Endodermal cell (in vitro differentiated cells): ENCODE results near the gene COL5A1. TPM values are rescaled to one million over a fixed set of nuclear protein-coding genes. Genes with fewer than 3 reads are reported as not detected.

Source experiments
- DNase-seq: peaks from one replicate; pipeline ENCODE4 v3.0.0-alpha.2; 2017
- H3K27ac ChIP-seq: 2 replicates; pipeline ENCODE4 v1.5.1; 2013; ENCODE audit warnings: mild to moderate bottlenecking, low read depth, low read length, moderate library complexity
- H3K27me3 ChIP-seq: 2 replicates; pipeline ENCODE4 v1.6.1; 2013; ENCODE audit warnings: mild to moderate bottlenecking, low read length, moderate library complexity; ENCODE audit not compliant: insufficient read depth, control insufficient read depth, poor library complexity, severe bottlenecking
- H3K36me3 ChIP-seq: 2 replicates; pipeline ENCODE4 v1.7.0; 2013; ENCODE audit warnings: mild to moderate bottlenecking, low read length, moderate library complexity; ENCODE audit not compliant: control insufficient read depth, insufficient read depth
- H3K4me1 ChIP-seq: one replicate; pipeline ENCODE4 v1.7.0; 2013; ENCODE audit warnings: low read length; ENCODE audit not compliant: control insufficient read depth, insufficient read depth
- H3K4me3 ChIP-seq: 2 replicates; pipeline ENCODE4 v1.5.1; 2013; ENCODE audit warnings: mild to moderate bottlenecking, low read length, moderate library complexity
- H3K9ac ChIP-seq: 2 replicates; pipeline ENCODE4 v1.6.1; 2013; ENCODE audit warnings: mild to moderate bottlenecking, low read length, moderate library complexity; ENCODE audit not compliant: poor library complexity, severe bottlenecking; ENCODE audit errors: extremely low read depth
- H3K9me3 ChIP-seq: 2 replicates; pipeline ENCODE4 v1.6.1; 2013; ENCODE audit warnings: mild to moderate bottlenecking, low read length, moderate library complexity; ENCODE audit not compliant: control insufficient read depth
- H3K27ac Mint-ChIP-seq: 2 replicates; pipeline ENCODE4 v1.8.0; 2020; ENCODE audit warnings: mixed read lengths
- H3K27me3 Mint-ChIP-seq: 2 replicates; pipeline ENCODE4 v1.8.0; 2021; ENCODE audit warnings: mild to moderate bottlenecking, mixed read lengths; ENCODE audit not compliant: insufficient read depth
- H3K36me3 Mint-ChIP-seq: 2 replicates; pipeline ENCODE4 v1.8.0; 2020; ENCODE audit warnings: low read depth, mixed read lengths
- H3K4me1 Mint-ChIP-seq: 2 replicates; pipeline ENCODE4 v1.8.0; 2020; ENCODE audit warnings: mixed read lengths
- H3K4me3 Mint-ChIP-seq: 2 replicates; pipeline ENCODE4 v1.8.0; 2020; ENCODE audit warnings: mild to moderate bottlenecking, moderate library complexity, mixed read lengths
- H3K9me3 Mint-ChIP-seq: 2 replicates; pipeline ENCODE4 v1.8.0; 2020; ENCODE audit warnings: mild to moderate bottlenecking, mixed read lengths
- WGBS, 2 experiments: methylation state at CpG; one replicate each; pipeline versions ENCODE4 v1.1.5 to v1.1.7; 2013; ENCODE audit warnings: missing lambda C conversion rate in 2 of 2, mixed read lengths in 1 of 2; ENCODE audit not compliant: insufficient coverage in 1 of 2, insufficient read length in 1 of 2; 5-methylcytosine and 5-hydroxymethylcytosine counted together
- total RNA-seq, 2 donors: library from RNA; stranded (reverse); fragmentation: NEBNext Ultra II Directional in 1 of 2; extraction: Animal tissue kit (Norgen Biotek cat#: 25700) in 1 of 2; gene quantifications; 2 replicates in 1 of 2; 3 replicates in 1 of 2; pipeline ENCODE4 v1.2.1, GENCODE V29; 2021
- TF ChIP-seq, protein P1 (sequence below): fragments of 200-600 bp; sonication (generic); conservative IDR thresholded peaks from 2 replicates; pipeline ENCODE4 v1.5.0; 2021; ENCODE audit warnings: antibody characterized with exemption, mild to moderate bottlenecking

The COL5A1 gene
- total RNA-seq, 2 donors from 2014 or later, result 65.3 to 76.6 TPM

DNA sequence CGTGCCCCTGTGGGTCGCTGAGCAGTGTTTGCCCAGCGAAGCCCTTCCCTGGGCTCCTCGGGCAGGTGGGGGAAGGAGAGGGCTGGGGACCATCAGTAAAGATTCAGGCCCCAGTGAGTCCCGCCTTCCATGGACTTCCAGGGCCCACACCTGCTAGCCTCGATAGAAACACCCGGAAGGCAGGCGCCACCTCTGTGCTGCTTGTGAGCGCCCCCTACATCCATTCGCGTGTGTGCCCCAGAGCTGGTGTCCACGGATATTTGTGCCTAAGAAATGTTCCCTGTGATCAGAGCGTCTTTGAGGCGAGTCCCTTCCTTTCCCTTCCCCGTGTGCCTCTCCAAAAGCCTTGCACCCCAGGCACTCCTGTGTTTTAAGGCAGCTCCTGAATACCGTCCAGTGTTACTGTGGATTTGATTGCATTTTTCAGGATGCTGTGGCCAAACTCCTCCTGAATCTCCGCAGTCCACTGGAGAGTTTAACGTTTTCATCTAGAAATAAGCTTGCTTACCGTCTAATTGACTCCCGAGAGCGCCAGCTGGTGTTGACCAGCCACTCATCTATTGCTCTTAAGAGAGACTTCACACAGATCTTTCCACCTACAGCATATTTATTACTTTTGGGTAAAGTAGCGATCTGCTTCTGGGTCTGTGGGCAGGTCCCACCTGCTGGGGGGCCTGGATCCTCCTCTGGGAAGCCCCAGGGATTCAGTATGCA, 101.4 kb downstream of the COL5A1 start:
- peak; percentile 79 for DNase-seq
- H3K9me3 Mint-ChIP-seq, result peaks cover 7% of the 10 kb centered on the region
- Histone ChIP-seq H3K4me3 (no peak overlapping the region), H3K27me3 (no peaks in the 10 kb centered on the region), H3K9ac (no peak overlapping the region), H3K4me1 (no peaks in the 10 kb centered on the region), H3K9me3 (peaks cover 14% of the 10 kb centered on the region), H3K27ac (no peak overlapping the region), H3K36me3 (peaks cover 29% of the 10 kb centered on the region)
- TF ChIP-seq, protein P1, sequence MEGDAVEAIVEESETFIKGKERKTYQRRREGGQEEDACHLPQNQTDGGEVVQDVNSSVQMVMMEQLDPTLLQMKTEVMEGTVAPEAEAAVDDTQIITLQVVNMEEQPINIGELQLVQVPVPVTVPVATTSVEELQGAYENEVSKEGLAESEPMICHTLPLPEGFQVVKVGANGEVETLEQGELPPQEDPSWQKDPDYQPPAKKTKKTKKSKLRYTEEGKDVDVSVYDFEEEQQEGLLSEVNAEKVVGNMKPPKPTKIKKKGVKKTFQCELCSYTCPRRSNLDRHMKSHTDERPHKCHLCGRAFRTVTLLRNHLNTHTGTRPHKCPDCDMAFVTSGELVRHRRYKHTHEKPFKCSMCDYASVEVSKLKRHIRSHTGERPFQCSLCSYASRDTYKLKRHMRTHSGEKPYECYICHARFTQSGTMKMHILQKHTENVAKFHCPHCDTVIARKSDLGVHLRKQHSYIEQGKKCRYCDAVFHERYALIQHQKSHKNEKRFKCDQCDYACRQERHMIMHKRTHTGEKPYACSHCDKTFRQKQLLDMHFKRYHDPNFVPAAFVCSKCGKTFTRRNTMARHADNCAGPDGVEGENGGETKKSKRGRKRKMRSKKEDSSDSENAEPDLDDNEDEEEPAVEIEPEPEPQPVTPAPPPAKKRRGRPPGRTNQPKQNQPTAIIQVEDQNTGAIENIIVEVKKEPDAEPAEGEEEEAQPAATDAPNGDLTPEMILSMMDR, result peak; percentile 69
- whole genome bisulfite sequencing, 2 experiments, result 88 to 89% methylated on average over 18 to 22 of the region's 22 CpGs
- H3K36me3 Mint-ChIP-seq, result peaks cover 19% of the 10 kb centered on the region
- no peak overlapping the region for H3K4me3 Mint-ChIP-seq
- H3K4me1 Mint-ChIP-seq, result no peaks in the 10 kb centered on the region
- H3K27ac Mint-ChIP-seq, result peak overlapping the region; percentile 48
- no peaks in the 10 kb centered on the region for H3K27me3 Mint-ChIP-seq

DNA sequence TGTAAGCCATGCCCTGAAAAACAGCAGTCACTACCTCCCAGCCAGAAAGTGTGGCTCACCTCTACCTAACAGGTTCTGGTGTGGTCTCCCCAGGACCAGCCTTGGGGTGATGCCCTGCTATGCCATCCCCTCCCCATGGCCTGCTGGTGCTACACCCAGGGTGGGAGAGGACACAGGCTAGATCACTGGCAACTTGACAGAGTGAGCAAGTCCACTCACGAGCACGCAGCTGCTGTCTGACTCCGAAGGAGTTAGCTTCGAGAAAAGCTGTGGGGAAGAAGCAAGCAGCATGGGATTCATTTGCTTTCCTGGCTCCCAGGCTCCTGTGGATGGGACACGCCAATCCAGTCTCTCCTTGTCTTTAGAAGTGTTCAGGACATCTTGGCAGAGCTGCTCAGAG, 102.2 kb downstream of the COL5A1 start:
- no peaks in the 10 kb centered on the region for H3K4me1 Mint-ChIP-seq
- Histone ChIP-seq H3K9me3 (peaks cover 16% of the 10 kb centered on the region), H3K36me3 (peaks cover 38% of the 10 kb centered on the region), H3K4me3 (no peak overlapping the region), H3K27me3 (no peaks in the 10 kb centered on the region), H3K27ac (no peak overlapping the region), H3K4me1 (no peaks in the 10 kb centered on the region), H3K9ac (no peak overlapping the region)
- H3K36me3 Mint-ChIP-seq, result peaks cover 28% of the 10 kb centered on the region
- no peak overlapping the region for H3K27ac Mint-ChIP-seq
- H3K4me3 Mint-ChIP-seq, result no peak overlapping the region
- peaks cover 7% of the 10 kb centered on the region for H3K9me3 Mint-ChIP-seq
- DNase-seq, result no peak
- TF ChIP-seq, protein P1, result no peak
- WGBS, 2 experiments, result 90 to 96% methylated on average over 4 to 5 of the region's 5 CpGs
- no peaks in the 10 kb centered on the region for H3K27me3 Mint-ChIP-seq

DNA sequence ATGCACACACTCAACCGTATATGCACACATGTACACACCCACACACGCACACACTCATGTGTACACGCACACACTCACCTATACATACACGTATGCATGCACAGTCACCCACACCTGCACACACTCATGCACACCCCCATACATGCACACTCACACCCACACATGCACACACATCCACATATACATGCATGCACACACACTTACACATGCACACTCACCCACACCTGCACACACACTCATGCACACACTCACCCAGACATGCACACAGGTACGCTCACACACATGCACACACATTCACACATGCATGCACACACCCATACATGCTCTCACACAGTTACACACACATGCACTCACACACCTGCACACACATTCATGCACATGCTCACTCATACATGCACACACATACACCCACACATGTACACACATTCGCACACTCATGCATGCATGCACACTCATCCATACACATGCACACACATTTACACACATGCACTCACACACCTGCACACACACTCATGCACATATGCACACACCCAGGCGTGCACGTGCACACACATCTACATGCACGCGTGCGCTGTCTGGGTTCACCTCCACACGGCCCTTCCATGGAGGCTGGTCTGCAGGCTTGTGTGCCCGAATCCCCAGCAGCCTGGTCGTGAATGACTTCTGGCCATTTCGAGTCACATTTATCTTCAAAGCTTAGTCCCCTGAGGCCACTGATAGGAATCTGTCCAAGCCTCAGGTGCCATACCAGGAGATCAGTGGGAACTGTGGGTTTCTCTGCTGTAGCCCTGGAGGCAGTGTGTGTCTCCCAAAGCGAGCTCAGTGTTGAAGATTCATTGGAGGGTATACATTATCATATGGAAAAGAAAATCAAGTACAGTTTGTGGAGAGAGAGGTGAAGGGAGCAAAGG, 103.0 kb downstream of the COL5A1 start:
- Histone ChIP-seq H3K4me1 (no peaks in the 10 kb centered on the region), H3K4me3 (no peak overlapping the region), H3K36me3 (peaks cover 39% of the 10 kb centered on the region), H3K9ac (no peak overlapping the region), H3K27ac (no peak overlapping the region), H3K27me3 (no peaks in the 10 kb centered on the region), H3K9me3 (peaks cover 16% of the 10 kb centered on the region)
- H3K4me1 Mint-ChIP-seq, result no peaks in the 10 kb centered on the region
- H3K9me3 Mint-ChIP-seq, result peaks cover 7% of the 10 kb centered on the region
- peaks cover 24% of the 10 kb centered on the region for H3K36me3 Mint-ChIP-seq
- H3K27ac Mint-ChIP-seq, result no peak overlapping the region
- H3K27me3 Mint-ChIP-seq, result no peaks in the 10 kb centered on the region
- 91 to 94% methylated on average over 14 to 16 of the region's 16 CpGs for WGBS, 2 experiments
- no peak overlapping the region for H3K4me3 Mint-ChIP-seq
- TF ChIP-seq, protein P1, result no peak
- no peak for DNase-seq
